Stimulated activated CD8-positive, alpha-beta memory T cell treated with anti-CD3 and anti-CD28 coated beads, Interleukin-15, amount 100 ng/mL, for 1 hour (primary cell): ENCODE results near the gene LRP1-AS.
A peak's percentile ranks its signal among the peaks of the same experiment; 100 is the strongest.

Experiments used
- DNase-seq: peaks from one replicate; pipeline ENCODE4 v3.0.0-alpha.2; 2020; ENCODE audit warnings: low read depth

The LRP1-AS gene

GRCh38 chr12:57146961-57147944, at the start of gene LRP1-AS:
LRP1-AS (minus strand) TSS chr12:57147619.
- no peak for DNase-seq

- DNase-seq, result no peak
These were observed 49.5 kb upstream of the LRP1-AS start for GRCh38 chr12:57196956-57197355.

GRCh38 chr12:57196439-57196838, 49.0 kb upstream of the LRP1-AS start:
- no peak for DNase-seq

GRCh38 chr12:57195611-57196371, 48.4 kb upstream of the LRP1-AS start:
- no peak for DNase-seq

GRCh38 chr12:57195186-57195585, 47.8 kb upstream of the LRP1-AS start:
- DNase-seq, result no peak

- DNase-seq, result no peak
These were observed 46.8 kb upstream of the LRP1-AS start for GRCh38 chr12:57194253-57194652.

GRCh38 chr12:57193706-57194245, 46.4 kb upstream of the LRP1-AS start:
- DNase-seq, result no peak

GRCh38 chr12:57192920-57193319, 45.5 kb upstream of the LRP1-AS start:
- DNase-seq, result no peak

GRCh38 chr12:57191410-57191809, 44.0 kb upstream of the LRP1-AS start:
- DNase-seq, result no peak

- DNase-seq, result no peak
These were observed 43.4 kb upstream of the LRP1-AS start for GRCh38 chr12:57190821-57191220.

GRCh38 chr12:57190037-57190436, 42.6 kb upstream of the LRP1-AS start:
- no peak for DNase-seq

- no peak for DNase-seq
These were observed 40.6 kb upstream of the LRP1-AS start for GRCh38 chr12:57188090-57188425.

GRCh38 chr12:57187222-57188089, 40.0 kb upstream of the LRP1-AS start:
- no peak for DNase-seq

GRCh38 chr12:57185906-57186508, 38.6 kb upstream of the LRP1-AS start:
- DNase-seq, result no peak

- no peak for DNase-seq
These were observed 38.0 kb upstream of the LRP1-AS start for GRCh38 chr12:57185403-57185802.

GRCh38 chr12:57183939-57184725, 36.7 kb upstream of the LRP1-AS start:
- DNase-seq, result no peak

GRCh38 chr12:57182918-57183575, 35.6 kb upstream of the LRP1-AS start:
- peak; percentile 73 for DNase-seq

- DNase-seq, result no peak
These were observed 34.2 kb upstream of the LRP1-AS start for GRCh38 chr12:57181561-57182155.

- no peak for DNase-seq
These were observed 33.7 kb upstream of the LRP1-AS start for GRCh38 chr12:57181072-57181471.
